GM23338 (cell line): Measurements from ENCODE around the gene HCN1. TPM values are rescaled to one million over a fixed set of nuclear protein-coding genes. Genes with fewer than 3 reads are reported as not detected.

ENCODE experiments used
- ATAC-seq: fragments of 200-7000 bp; cut with Tn5 transposase; 3 replicates; pipeline ENCODE4 v1.9.1; 2020
- DNase-seq: peaks from one replicate; pipeline ENCODE4 v3.0.0-alpha.2; 2015; ENCODE audit warnings: low spot score
- H2AFZ ChIP-seq: fragments of 200-600 bp; sonication (generic); 2 replicates; pipeline ENCODE4 v1.8.0; 2016; ENCODE audit warnings: antibody characterized with exemption, mild to moderate bottlenecking, moderate library complexity
- H3F3A ChIP-seq: fragments of 200-600 bp; sonication (generic); replicated peaks from 2 replicates; pipeline ENCODE4 v1.8.0; 2017; ENCODE audit warnings: antibody characterized with exemption, mixed run types, low read depth
- H3K27ac ChIP-seq: fragments of 200-600 bp; sonication (generic); 2 replicates; pipeline ENCODE4 v1.6.1; 2016; ENCODE audit warnings: low read depth
- H3K27me3 ChIP-seq: fragments of 200-600 bp; sonication (generic); 2 replicates; pipeline ENCODE4 v1.8.0; 2016; ENCODE audit warnings: mild to moderate bottlenecking, mixed run types, moderate library complexity; ENCODE audit not compliant: insufficient read depth
- H3K36me3 ChIP-seq: fragments of 200-600 bp; sonication (generic); 2 replicates; pipeline ENCODE4 v1.8.0; 2016; ENCODE audit warnings: mild to moderate bottlenecking; ENCODE audit not compliant: insufficient read depth
- H3K4me1 ChIP-seq: fragments of 200-600 bp; sonication (generic); 2 replicates; pipeline ENCODE4 v1.8.0; 2016; ENCODE audit warnings: mild to moderate bottlenecking, moderate library complexity; ENCODE audit not compliant: insufficient read depth
- H3K4me2 ChIP-seq: fragments of 200-600 bp; sonication (generic); 2 replicates; pipeline ENCODE4 v1.7.1; 2017; ENCODE audit warnings: mixed run types
- H3K4me3 ChIP-seq: fragments of 200-600 bp; sonication (generic); 2 replicates; pipeline ENCODE4 v1.6.1; 2016; ENCODE audit warnings: mixed run types
- H3K79me2 ChIP-seq: fragments of 200-600 bp; sonication (generic); replicated peaks from 2 replicates; pipeline ENCODE4 v1.8.0; 2017; ENCODE audit warnings: mild to moderate bottlenecking; ENCODE audit not compliant: insufficient read depth
- H3K9me2 ChIP-seq: fragments of 200-600 bp; sonication (generic); 2 replicates; pipeline ENCODE4 v1.8.0; 2017; ENCODE audit not compliant: insufficient read depth
- H4K20me1 ChIP-seq: fragments of 200-600 bp; sonication (generic); replicated peaks from 2 replicates; pipeline ENCODE4 v1.8.0; 2017; ENCODE audit warnings: mild to moderate bottlenecking; ENCODE audit not compliant: insufficient read depth
- H3K27ac Mint-ChIP-seq: 2 replicates; pipeline ENCODE4 v1.8.0; 2020; ENCODE audit warnings: inconsistent platforms, mild to moderate bottlenecking, moderate library complexity, mixed read lengths
- H3K27me3 Mint-ChIP-seq: 3 replicates; pipeline ENCODE4 v1.8.0; 2022; ENCODE audit warnings: low read depth, mild to moderate bottlenecking, moderate library complexity, mixed read lengths, inconsistent platforms; ENCODE audit not compliant: insufficient read depth, poor library complexity
- H3K36me3 Mint-ChIP-seq: 3 replicates; pipeline ENCODE4 v1.8.0; 2021; ENCODE audit warnings: low read depth, mild to moderate bottlenecking, inconsistent platforms, moderate library complexity, mixed read lengths
- H3K4me1 Mint-ChIP-seq: 3 replicates; pipeline ENCODE4 v1.8.0; 2020; ENCODE audit warnings: mild to moderate bottlenecking, inconsistent platforms, mixed read lengths
- H3K4me3 Mint-ChIP-seq: 3 replicates; pipeline ENCODE4 v1.8.0; 2021; ENCODE audit warnings: moderate library complexity, mild to moderate bottlenecking, inconsistent platforms, mixed read lengths
- H3K9me3 Mint-ChIP-seq: 3 replicates; pipeline ENCODE4 v1.8.0; 2020; ENCODE audit warnings: moderate library complexity, mild to moderate bottlenecking, inconsistent platforms, mixed read lengths
- CREB1 ChIP-seq: fragments of 250-450 bp; sonication (Bioruptor Pico); IDR thresholded peaks from 2 replicates; pipeline ENCODE4 v1.5.0; 2020; ENCODE audit warnings: low read depth, mild to moderate bottlenecking, moderate library complexity
- ETS1 ChIP-seq: IDR thresholded peaks from 2 replicates; pipeline ENCODE4 v1.6.1; 2016; ENCODE audit warnings: antibody characterized with exemption
- EZH2 ChIP-seq: fragments of 200-600 bp; sonication (generic); IDR thresholded peaks from one replicate; pipeline ENCODE4 v1.8.0; 2017; ENCODE audit warnings: antibody characterized with exemption, mild to moderate bottlenecking, low read depth; ENCODE audit not compliant: unreplicated experiment
- JUNB ChIP-seq: IDR thresholded peaks from one replicate; pipeline ENCODE4 v1.6.1; 2016; ENCODE audit warnings: antibody characterized with exemption; ENCODE audit not compliant: unreplicated experiment
- POLR2AphosphoS5 ChIP-seq: IDR thresholded peaks from 2 replicates; pipeline ENCODE4 v1.6.1; 2016; ENCODE audit warnings: antibody characterized with exemption, low read depth
- STAT1 ChIP-seq: IDR thresholded peaks from one replicate; pipeline ENCODE4 v1.6.1; 2016; ENCODE audit warnings: antibody characterized with exemption; ENCODE audit not compliant: unreplicated experiment
- ZNF462 ChIP-seq: fragments of 250-450 bp; sonication (Bioruptor Pico); IDR thresholded peaks from 2 replicates; pipeline ENCODE4 v1.5.0; 2020; ENCODE audit warnings: mild to moderate bottlenecking, moderate library complexity
- polyA plus RNA-seq: library from polyadenylated mRNA; unstranded; fragments of >200 nt; fragmentation: Nextera tagmentation; extraction: Ambion mirVana; gene quantifications from 2 replicates; pipeline ENCODE4 v1.2.1, GENCODE V29; 2016
- total RNA-seq: library from RNA; depleted of rRNA; stranded (reverse); fragments of >200 nt; shearing (Covaris generic); gene quantifications from 2 replicates; pipeline ENCODE4 v1.2.3, GENCODE V29; 2014

Gene HCN1
- total and polyA plus RNA-seq, 2 experiments from 2014 or later = 2.8 to 6.9 TPM

GRCh38 chr5:45335978-45336377, 360.2 kb downstream of the HCN1 start:
- Histone ChIP-seq H3K4me3 (no peak overlapping the region), H2AFZ (no peak overlapping the region), H3F3A (no peaks in the 10 kb centered on the region), H3K9me2 (no peaks in the 10 kb centered on the region), H3K4me1 (no peaks in the 10 kb centered on the region), H3K4me2 (no peak overlapping the region), H3K27ac (no peak overlapping the region), H4K20me1 (no peaks in the 10 kb centered on the region), H3K79me2 (no peaks in the 10 kb centered on the region), H3K36me3 (no peaks in the 10 kb centered on the region), H3K27me3 (no peaks in the 10 kb centered on the region)
- TF ChIP-seq POLR2AphosphoS5 (no peak), EZH2 (no peak), JUNB (no peak), ZNF462 (CRISPR knock-in tag) (no peak), ETS1 (no peak), CREB1 (CRISPR knock-in tag) (no peak)
- Mint-ChIP-seq H3K27ac (no peak overlapping the region), H3K4me3 (no peak overlapping the region), H3K9me3 (no peaks in the 10 kb centered on the region), H3K36me3 (no peaks in the 10 kb centered on the region), H3K27me3 (no peaks in the 10 kb centered on the region), H3K4me1 (no peaks in the 10 kb centered on the region)
- DNase-seq (no peak), ATAC-seq (no peak)

GRCh38 chr5:45335346-45335745, 360.8 kb downstream of the HCN1 start:
- ATAC-seq (no peak), DNase-seq (no peak)
- H3K27me3 Mint-ChIP-seq = no peaks in the 10 kb centered on the region
- no peak overlapping the region for H3K4me3 ChIP-seq
- no peaks in the 10 kb centered on the region for H3K79me2 ChIP-seq
- no peak overlapping the region for H3K27ac ChIP-seq
- H3K36me3 ChIP-seq = no peaks in the 10 kb centered on the region
- H4K20me1 ChIP-seq = no peaks in the 10 kb centered on the region
- no peaks in the 10 kb centered on the region for H3K4me1 Mint-ChIP-seq
- no peaks in the 10 kb centered on the region for H3K27me3 ChIP-seq
- no peak overlapping the region for H3K4me3 Mint-ChIP-seq
- H2AFZ ChIP-seq = no peak overlapping the region
- H3K4me2 ChIP-seq = no peak overlapping the region
- H3K9me2 ChIP-seq = no peaks in the 10 kb centered on the region
- no peaks in the 10 kb centered on the region for H3K4me1 ChIP-seq
- H3K27ac Mint-ChIP-seq = no peak overlapping the region
- H3K36me3 Mint-ChIP-seq = no peaks in the 10 kb centered on the region
- H3K9me3 Mint-ChIP-seq = no peaks in the 10 kb centered on the region
- no peaks in the 10 kb centered on the region for H3F3A ChIP-seq
- TF ChIP-seq JUNB (no peak), STAT1 (no peak)
